SIG-M5 treated with dmso at 0.1 percent for 504 hours (cell line): Measurements from ENCODE around the gene URB2.
A peak's percentile ranks its signal among the peaks of the same experiment; 100 is the strongest.
"Not testable (repeated sequence)": the region's sequence is repeated elsewhere in the genome, so short reads cannot be mapped to it uniquely, and the experiment has no call there.

Experiments
- DNase-seq: peaks from one replicate; lab custom pipeline; 2025; ENCODE audit not compliant: unreplicated experiment; lab: John Stamatoyannopoulos, UW

URB2 gene

GRCh38 chr1:229613938-229614337 is 12.1 kb upstream of the URB2 start:
- no peak for DNase-seq

- no peak for DNase-seq
Observed at GRCh38 chr1:229614701-229615100, 11.3 kb upstream of the URB2 start.

DNA sequence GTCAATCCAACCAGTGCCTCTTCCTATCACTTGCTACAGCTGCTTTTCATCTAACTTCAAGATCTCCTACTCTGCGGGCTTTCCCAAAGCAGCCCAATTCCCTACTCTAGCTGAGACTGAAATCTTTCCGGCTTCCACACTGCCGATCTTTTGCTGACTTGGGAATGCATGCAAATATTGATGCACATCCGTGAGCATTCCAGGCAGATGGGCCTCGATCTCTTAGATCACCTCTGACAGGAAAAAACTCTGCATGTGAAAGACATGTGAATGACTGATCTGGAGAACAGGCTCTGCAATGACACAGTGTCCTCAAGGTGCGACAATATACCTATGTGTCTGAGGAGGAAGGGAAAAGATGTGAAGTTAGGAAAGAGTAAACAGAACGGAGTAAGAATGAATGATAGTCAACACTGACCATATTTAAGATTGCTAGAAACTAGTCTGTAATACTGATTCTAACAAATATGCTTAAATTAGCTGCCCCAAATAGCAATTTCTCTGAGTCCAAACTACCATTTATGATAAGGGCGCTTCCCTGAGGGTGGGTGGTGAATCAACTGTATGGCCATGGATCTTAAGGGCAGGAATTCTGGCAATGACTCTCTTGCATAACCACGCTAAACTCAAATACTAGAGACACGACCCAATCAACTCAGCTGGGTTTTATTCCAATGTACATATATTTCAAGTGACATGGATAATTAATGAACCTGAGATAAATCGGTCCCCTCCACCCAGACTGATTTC is 8.5 kb upstream of the URB2 start:
- no peak for DNase-seq

- no peak for DNase-seq
Observed at GRCh38 chr1:229619002-229619401, 7.0 kb upstream of the URB2 start.

GRCh38 chr1:229619614-229620013 is 6.4 kb upstream of the URB2 start:
- DNase-seq, result no peak

GRCh38 chr1:229620876-229621275 is 5.2 kb upstream of the URB2 start:
- DNase-seq, result no peak

GRCh38 chr1:229621663-229622062 is 4.4 kb upstream of the URB2 start:
- DNase-seq, result no peak

DNA sequence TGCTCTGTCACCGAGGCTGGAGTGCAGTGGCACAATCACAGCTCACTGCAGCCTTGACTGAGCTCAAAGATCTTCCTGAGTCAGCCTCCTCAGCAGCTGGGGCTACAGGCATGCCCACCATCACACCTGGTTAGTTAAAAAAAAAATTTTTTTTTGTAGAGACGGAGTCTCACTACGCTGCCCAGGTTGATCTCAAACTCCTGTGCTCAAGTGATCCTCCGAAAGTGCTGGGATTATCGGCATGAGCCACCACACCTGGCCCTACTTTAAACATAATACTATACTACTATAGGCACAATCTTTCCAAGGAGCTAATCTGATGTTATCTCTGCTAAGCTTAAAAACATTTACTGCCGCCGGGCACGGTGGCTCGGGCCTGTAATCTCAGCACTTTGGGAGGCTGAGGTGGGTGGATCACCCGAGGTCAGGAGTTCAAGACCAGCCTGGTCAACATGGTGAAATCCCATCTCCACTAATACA is 3.4 kb upstream of the URB2 start:
- DNase-seq, result not testable (repeated sequence)

DNA sequence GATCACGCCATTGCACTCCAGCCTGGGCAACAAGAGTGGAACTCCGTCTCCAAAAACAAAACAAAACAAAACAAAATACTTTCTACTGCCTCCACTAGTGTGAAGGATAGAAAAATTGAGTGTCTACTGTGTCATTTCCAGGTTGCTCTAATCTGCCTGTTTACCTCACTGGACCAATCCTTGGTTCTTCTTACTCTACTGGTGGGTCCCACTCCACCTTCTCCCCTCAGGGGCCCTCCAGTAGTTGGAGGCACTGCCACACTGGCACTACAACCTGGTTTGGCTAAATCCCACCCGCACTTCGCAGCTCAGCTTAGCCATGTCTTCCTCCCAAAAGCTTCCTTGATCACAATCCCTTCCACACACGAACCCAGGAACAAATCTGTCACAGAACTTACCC is 2.8 kb upstream of the URB2 start:
- DNase-seq, result no peak

DNA sequence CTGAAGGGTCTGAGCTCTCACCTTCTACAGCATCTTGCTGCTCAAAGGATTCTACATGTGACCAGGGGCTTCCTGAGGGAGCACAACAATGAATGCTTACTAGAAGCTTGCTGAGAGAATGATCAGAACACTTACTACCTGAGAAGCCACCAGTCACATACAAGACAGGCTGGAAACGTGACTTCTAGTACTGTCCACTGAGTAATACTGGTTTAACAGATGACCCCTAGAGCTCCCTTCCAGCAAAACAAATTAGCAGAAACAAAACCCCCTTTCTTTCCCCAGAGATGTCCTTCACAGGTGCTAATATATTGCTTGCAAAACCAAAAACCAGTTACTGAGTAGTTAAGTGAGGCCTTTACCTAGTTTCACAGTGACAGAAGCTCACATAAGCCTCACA is 2.2 kb upstream of the URB2 start:
- DNase-seq, result no peak

DNA sequence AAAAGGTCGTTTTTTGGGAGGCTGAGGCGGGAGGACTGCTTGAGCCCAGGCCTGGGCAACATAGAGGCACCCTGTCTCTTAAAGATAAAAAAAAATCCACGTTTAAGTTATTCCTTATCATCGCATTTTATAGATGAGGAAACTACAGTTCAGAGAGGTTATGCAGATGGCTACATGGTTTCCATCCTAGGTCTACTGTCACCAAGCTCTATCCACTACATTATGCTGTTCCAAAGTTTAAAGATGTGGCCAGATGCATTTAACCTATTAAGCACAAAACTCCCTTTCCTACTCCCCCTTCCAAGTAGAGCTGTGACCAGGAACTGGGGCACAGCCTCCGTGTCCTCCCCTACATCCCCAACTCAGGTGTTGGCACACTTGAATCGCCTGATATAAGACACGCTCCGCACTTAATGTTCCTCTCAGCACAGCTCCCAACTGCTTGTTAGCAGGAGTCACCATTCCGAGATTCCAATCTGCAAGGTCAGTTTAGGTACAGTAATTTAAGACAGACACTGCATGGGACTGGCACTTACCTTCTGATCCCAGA is 1.5 kb upstream of the URB2 start:
- DNase-seq, result no peak

DNA sequence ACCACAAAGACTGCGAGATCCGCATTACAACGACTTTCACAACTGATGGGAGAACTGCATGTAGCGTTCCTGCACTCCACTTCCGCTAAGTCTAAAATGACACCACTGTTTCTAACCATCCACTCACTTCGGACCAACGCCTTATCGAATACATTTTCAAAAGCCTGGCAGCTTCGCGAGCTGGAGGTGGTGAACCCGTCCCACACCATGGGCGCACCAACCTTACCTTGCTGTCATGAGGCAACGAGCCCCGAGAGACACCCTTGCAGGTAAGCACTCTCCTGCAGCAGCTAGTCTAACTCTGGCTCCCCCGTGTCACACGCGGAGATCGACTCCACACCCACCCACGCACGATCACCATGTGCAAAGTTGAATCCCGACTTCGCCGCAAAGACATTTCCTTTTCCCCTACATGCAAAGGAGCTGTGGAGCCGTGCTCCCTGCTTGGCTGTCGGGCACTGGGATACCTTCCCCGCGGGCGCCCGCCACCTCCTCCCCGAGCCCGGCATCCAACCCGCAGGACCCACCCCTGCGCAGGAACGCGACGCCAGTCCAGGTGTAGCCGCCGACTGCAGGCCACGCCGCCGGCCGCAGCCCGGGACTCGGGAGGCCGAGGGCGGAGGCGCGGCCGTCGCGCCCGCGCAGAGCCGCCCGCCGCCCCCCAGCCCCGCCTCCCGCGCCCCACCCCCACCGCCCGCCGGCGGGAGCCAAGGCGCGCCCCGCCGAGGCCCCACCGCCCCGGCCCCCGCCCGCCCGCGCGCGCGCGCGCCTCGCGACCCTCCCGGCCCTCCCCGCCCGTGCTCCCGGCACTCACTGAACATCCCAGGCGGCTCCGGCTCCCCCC is 754 bp upstream of the URB2 start:
- DNase-seq, result peak; percentile 90

DNA sequence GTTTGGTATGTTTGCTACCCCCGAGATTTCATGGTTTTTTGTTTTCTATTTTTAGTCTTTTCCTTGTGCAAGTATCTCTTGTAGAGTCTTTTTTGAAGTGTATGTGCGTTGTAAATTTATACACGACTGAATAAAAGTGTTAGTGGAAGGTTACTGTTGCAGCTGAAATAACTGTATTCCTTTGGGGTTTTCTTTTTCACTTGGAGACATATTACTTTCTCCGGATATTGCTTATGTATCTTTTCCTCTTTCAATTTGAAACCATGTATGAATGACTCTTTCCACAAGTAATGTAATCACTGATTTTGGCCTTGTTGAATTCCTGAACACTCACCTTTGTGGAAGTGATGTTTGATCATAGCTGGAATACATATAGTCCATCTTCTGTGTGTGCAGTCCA is 956 bp downstream of the URB2 start:
- no peak for DNase-seq

- no peak for DNase-seq
Observed at GRCh38 chr1:229629261-229629660, 3.2 kb downstream of the URB2 start.

DNA sequence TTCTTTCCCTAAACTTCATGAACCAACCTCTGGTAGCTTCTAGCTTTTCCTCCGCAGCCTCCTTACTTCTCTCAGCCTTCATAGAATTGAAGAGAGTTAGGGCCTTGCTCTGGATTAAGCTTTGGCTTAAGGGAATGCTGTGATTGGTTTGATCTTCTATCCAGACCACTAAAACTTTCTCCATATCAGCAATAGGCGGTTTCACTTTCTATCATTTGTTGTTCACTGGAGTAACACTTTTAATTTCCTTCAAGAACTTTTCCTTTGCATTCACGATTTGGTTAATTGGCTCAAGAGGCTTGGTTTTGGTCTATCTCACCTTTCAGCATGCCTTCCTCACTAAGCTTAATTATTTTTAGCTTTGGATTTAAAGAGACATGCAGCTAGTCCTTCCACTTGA is 5.1 kb downstream of the URB2 start:
- DNase-seq, result no peak

GRCh38 chr1:229631966-229632365 is 5.9 kb downstream of the URB2 start:
- DNase-seq, result no peak

GRCh38 chr1:229636042-229636441 is 10.0 kb downstream of the URB2 start:
- DNase-seq, result no peak

DNA sequence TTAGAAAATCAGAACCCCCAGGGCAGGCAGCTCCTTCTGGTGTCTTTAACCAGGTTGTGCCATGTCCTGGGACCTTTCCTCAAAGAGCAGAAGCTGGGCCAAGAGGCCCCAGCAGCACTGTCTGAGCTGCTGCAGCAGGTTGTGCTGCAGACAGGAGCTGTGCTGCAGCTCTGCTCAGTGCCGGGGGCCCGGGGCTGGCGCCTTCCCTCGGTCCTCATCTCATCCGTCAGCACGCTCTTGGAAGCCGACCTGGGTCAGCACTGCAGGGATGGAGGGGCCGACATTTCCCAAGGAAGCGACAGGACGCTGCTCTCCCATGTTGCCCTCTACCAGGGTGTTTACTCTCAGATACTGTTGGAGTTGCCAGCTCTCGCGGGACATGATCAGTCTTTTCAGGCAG is 11.7 kb downstream of the URB2 start:
- no peak for DNase-seq

GRCh38 chr1:229640455-229640854 is 14.4 kb downstream of the URB2 start:
- no peak for DNase-seq

DNA sequence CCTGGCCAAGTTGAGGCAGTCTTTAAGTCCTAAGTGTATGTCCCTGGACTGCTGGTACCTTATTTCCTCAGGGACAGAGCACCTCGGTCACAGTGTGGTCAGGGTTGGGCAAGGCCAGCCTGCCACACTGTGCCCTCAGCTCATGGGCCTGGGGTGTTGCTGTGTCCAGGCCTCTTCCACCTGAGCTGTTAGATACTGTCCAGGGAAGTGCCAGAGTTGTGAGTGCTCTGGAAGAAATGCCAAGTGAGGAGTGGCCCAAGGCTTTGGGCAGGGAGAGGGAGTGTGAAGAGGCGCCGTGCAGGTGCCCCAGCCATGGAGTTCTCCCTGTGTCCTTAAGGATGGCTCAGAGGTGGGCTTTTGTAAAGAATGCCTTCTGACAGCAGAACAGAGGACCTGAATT is 15.3 kb downstream of the URB2 start:
- no peak for DNase-seq

DNA sequence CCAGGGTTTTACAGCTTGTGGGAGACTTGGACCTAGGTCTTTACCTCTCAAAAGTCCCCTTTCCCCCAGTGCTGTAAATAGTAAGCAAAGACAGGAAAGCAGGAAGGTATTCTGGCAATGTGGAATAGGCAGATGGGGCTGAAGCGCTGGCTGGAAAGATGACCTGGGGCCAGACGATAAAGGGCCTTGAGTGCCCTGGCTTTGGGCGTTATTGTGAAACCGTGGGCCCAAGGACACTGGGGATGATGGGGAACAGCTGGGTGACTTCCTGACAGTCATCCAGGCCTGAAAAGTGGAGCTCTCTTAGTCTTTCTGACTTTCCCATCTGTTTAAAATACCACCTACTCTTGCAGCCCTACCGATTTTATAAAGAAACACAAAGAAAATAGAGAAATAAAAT is 16.3 kb downstream of the URB2 start:
- DNase-seq, result no peak

DNA sequence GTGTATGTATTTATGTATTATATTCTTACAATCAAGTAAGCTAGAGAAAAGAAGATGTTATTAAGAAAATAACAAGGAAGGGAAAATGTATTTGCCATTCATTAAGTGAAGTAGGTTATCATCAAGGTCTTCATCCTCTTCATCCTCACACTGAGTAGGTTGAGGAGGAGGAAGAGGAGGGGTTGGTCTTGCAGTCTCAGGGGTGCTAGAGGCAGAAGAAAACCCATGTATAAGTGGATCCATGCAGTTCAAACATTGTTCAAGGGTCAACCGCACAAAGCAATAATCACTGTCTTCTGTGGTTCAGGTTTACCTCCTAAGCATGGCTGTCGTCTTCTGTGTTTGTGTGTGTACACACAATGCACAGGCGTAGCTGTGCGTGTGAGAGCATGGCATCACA is 16.9 kb downstream of the URB2 start:
- DNase-seq, result no peak
